Activated CD4-positive, alpha-beta T cell treated with anti-CD3 and anti-CD28 coated beads for 36 hours (primary cell): Measurements from ENCODE around the gene NR2E1. TPM values are rescaled to one million over a fixed set of nuclear protein-coding genes. Genes with fewer than 3 reads are reported as not detected.

Experiments used
- ATAC-seq: fragments of 200-7000 bp; cut with Tn5 transposase; one replicate; pipeline ENCODE4 v1.10.0; 2021; ENCODE audit warnings: mild to moderate bottlenecking, moderate library complexity
- CTCF ChIA-PET: fragments of 350-600 bp; sonication (Branson Sonifier 250); formaldehyde crosslinking; loops from one replicate; lab custom pipeline; 2021; ENCODE audit warnings: antibody characterized with exemption; lab: Charles Lee
- POLR2A ChIA-PET: fragments of 350-600 bp; sonication (Branson Sonifier 250); formaldehyde crosslinking; loops from one replicate; lab custom pipeline; 2021; ENCODE audit warnings: antibody characterized with exemption, inconsistent platforms; lab: Charles Lee
- DNase-seq: peaks from one replicate; pipeline ENCODE4 v3.0.0-alpha.2; 2020
- H3K27ac Mint-ChIP-seq: one replicate; pipeline ENCODE4 v1.8.0; 2021; ENCODE audit warnings: mixed read lengths
- H3K27me3 Mint-ChIP-seq: one replicate; pipeline ENCODE4 v1.8.0; 2021; ENCODE audit warnings: mixed read lengths
- H3K36me3 Mint-ChIP-seq: one replicate; pipeline ENCODE4 v1.8.0; 2021; ENCODE audit warnings: low read depth, mixed read lengths
- H3K4me1 Mint-ChIP-seq: one replicate; pipeline ENCODE4 v1.8.0; 2021; ENCODE audit warnings: mixed read lengths
- H3K4me3 Mint-ChIP-seq: one replicate; pipeline ENCODE4 v1.8.0; 2021; ENCODE audit warnings: mild to moderate bottlenecking, moderate library complexity, mixed read lengths
- H3K9me3 Mint-ChIP-seq: one replicate; pipeline ENCODE4 v1.8.0; 2021; ENCODE audit warnings: low read depth, mixed read lengths
- intact Hi-C, 2 experiments: fragments of 100-400 bp; cut with DNase I in 1 of 2; cut with micrococcal nuclease in 1 of 2; formaldehyde crosslinking; loops; one replicate each; pipeline versions ENCODE4 v1.14.2 to v1.15.1; 2022 to 2024; cut with DNase I, micrococcal nuclease
- total RNA-seq, 2 experiments: library from RNA; stranded (reverse); gene quantifications; one replicate each; pipeline ENCODE4 v1.2.3, GENCODE V29; 2021

The NR2E1 gene
- total RNA-seq, 2 experiments from 2014 or later, result not detected

DNA sequence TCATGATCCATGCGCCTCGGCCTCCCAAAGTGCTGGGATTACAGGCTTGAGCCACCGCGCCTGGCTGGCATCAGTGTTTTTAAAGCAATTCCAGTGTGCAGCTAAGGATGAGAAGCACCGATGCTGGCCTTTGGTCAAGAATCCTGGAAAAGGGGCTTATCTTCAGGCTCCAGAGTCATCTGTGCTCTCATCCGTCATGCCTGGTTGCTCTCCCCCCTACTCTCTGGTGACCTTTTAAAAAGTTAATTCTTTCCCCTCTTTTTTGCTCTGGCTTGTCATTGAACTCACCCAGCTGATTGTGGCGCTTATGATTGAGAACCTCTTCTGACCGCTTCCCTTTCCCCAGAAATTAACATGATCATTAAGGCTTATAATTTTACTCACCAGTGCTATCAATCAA is 28.7 kb downstream of the NR2E1 start:
- ATAC-seq (no peak), DNase-seq (no peak)
- no peak overlapping the region for H3K27ac Mint-ChIP-seq
- H3K36me3 Mint-ChIP-seq, result no peaks in the 10 kb centered on the region
- H3K27me3 Mint-ChIP-seq, result peaks cover 17% of the 10 kb centered on the region
- H3K4me3 Mint-ChIP-seq, result no peak overlapping the region
- H3K4me1 Mint-ChIP-seq, result no peaks in the 10 kb centered on the region
- ChIA-PET CTCF (no interaction called here), POLR2A (no interaction called here)
- intact Hi-C loops, result no loop called here
- H3K9me3 Mint-ChIP-seq, result no peaks in the 10 kb centered on the region

DNA sequence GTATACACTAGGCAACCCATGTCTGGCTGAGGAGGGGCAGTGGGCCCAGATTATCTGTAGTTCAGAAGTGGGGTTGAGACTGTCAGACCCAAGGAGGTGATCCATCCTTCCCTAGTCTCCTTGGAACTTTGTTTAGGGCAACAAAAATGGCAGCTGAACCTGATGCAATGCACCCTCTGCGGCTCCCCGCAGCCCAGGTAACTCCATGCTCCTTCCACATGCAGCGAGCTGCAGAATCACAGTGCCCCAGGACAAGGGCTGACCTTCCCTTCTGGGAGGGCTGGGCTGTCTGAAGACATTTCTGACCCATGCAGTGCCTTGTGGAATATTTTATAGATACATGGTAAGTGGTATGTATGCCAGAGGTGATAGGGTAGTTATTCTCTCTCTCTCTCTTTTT is 29.4 kb downstream of the NR2E1 start:
- DNase-seq, result no peak
- ATAC-seq, result no peak
- no peak overlapping the region for H3K4me3 Mint-ChIP-seq
- H3K4me1 Mint-ChIP-seq, result no peaks in the 10 kb centered on the region
- ChIA-PET CTCF (no interaction called here), POLR2A (no interaction called here)
- H3K27me3 Mint-ChIP-seq, result peaks cover 14% of the 10 kb centered on the region
- no peak overlapping the region for H3K27ac Mint-ChIP-seq
- intact Hi-C loops, result no loop called here
- H3K36me3 Mint-ChIP-seq, result no peaks in the 10 kb centered on the region
- H3K9me3 Mint-ChIP-seq, result no peaks in the 10 kb centered on the region

DNA sequence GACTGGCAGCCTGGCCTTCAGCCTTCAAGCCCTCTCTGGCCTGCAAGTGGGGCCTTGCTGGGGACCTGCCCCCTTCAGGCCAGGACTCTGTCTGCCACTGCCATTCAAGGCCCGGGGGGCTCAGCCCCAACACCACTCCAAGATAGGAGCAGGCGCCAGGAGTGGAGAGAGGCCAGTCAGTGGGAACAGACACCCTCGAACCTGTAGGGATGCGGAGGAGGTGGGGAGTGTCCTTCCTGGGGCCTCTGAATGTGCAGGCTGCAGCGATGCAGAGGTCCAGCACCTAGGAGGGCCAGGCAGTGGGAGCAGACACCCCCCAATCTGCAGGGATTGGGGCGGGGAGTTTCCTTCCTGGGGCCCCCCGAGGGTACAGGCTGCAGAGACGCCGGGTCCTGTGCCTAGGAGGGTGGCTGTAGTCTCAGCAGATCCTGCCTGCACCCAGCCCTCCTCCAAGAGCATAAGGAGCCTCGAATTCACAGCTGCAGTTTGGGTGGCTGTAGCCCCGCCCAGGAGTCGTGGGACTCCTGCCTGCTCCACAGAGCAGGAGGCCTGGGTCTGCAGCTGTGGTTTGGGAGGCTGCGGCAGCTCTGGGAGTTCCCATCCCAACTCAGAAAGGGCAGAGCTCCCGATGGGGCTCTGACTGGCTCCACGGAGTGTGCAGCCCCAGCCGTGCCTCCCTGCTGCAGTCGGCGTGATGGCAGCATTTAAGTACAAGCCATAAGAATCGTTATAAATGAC is 33.1 kb downstream of the NR2E1 start:
- Mint-ChIP-seq H3K4me3 (no peak overlapping the region), H3K9me3 (no peaks in the 10 kb centered on the region), H3K4me1 (no peaks in the 10 kb centered on the region), H3K27ac (no peak overlapping the region), H3K36me3 (peaks cover 2% of the 10 kb centered on the region), H3K27me3 (peaks cover 6% of the 10 kb centered on the region)
- no peak for ATAC-seq
- intact Hi-C loops, result no loop called here
- ChIA-PET CTCF (no interaction called here), POLR2A (no interaction called here)
- no peak for DNase-seq

DNA sequence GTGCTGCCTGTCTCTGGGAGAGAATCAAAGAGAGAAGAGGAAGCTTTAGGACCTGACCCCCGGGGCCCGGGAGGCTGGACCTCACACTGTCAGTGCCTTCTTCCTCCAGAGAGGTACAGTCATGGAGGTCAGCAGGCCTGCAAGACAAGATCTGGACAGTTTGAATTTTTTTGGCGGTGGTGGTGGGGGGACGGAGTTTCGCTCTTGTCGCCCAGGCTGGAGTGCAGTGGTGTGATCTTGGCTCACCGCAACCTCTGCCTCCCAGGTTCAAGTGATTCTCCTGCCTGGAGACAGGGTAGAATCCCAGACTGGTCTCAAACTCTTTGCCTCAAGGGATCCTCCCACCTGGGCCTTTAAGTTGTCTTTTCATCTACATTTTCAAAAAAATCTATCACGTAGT is 34.4 kb downstream of the NR2E1 start:
- DNase-seq, result no peak
- Mint-ChIP-seq H3K27me3 (no peaks in the 10 kb centered on the region), H3K4me1 (no peaks in the 10 kb centered on the region), H3K4me3 (no peak overlapping the region), H3K27ac (no peak overlapping the region), H3K9me3 (no peaks in the 10 kb centered on the region), H3K36me3 (peaks cover 7% of the 10 kb centered on the region)
- ChIA-PET POLR2A (no interaction called here), CTCF (no interaction called here)
- intact Hi-C loops, result no loop called here
- no peak for ATAC-seq

- intact Hi-C loops, result no loop called here
- H3K27ac Mint-ChIP-seq, result no peak overlapping the region
- H3K9me3 Mint-ChIP-seq, result no peaks in the 10 kb centered on the region
- ChIA-PET CTCF (interaction anchor here (0.6 to 0.7 kb wide), 2 partner anchors 48 to 1123 kb away, joined by 4 read pairs; no protein-coding TSS in a partner anchor), POLR2A (no interaction called here)
- no peaks in the 10 kb centered on the region for H3K4me1 Mint-ChIP-seq
- DNase-seq (no peak), ATAC-seq (no peak)
- H3K36me3 Mint-ChIP-seq, result peaks cover 9% of the 10 kb centered on the region
- no peaks in the 10 kb centered on the region for H3K27me3 Mint-ChIP-seq
- no peak overlapping the region for H3K4me3 Mint-ChIP-seq
Measured at GRCh38 chr6:108200631-108201030, 34.8 kb downstream of the NR2E1 start.

DNA sequence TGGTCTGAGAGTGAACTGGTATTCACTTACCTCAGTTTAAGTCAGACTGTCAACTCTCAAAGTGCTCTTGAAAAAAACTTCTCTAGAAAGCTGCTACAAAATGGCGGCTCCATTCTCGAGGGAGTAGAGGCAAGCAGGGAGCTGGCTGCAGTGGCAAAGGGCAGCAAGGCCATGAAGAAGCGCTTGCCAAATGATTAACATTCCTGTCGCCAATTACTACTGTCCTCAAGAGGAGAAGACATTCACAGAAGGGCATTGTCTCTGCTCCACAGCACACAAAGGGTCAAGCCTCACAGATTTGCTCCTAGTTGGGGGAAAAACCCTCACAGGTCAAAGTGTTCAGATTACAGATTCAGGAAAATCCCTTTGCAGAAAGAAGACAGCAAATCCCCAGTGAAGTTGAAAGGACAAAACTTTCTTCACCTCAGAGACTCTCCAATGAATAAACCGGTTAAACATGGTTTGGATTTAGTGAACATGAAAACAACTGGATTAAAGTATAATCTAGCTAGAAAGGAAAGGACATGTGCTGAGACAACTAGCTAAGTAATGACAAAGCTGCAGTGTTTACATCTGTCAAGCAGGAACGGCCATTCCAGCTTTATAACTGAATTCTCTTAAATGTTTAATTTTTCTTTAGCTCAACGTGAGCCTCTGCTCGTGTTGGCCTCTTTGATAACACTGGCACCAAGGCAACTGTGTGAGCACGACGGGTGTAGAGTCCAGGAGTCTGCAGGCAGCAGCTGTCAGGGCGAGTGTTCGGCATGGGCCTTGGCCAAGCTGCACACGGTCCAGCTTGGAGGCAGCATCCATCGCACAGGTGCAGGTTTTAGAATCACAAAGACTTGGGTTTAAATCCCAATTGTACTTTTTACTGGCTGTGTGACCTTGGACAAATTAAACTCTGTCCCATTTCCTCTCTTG is 37.6 kb downstream of the NR2E1 start:
- H3K4me1 Mint-ChIP-seq, result no peaks in the 10 kb centered on the region
- CTCF ChIA-PET, result no interaction called here
- intact Hi-C loops, result no loop called here
- POLR2A ChIA-PET, result no interaction called here
- H3K9me3 Mint-ChIP-seq, result no peaks in the 10 kb centered on the region
- DNase-seq, result no peak
- peaks cover 17% of the 10 kb centered on the region for H3K36me3 Mint-ChIP-seq
- no peak overlapping the region for H3K4me3 Mint-ChIP-seq
- H3K27ac Mint-ChIP-seq, result no peak overlapping the region
- no peak for ATAC-seq
- H3K27me3 Mint-ChIP-seq, result no peaks in the 10 kb centered on the region

GRCh38 chr6:108207013-108207412 is 41.2 kb downstream of the NR2E1 start:
- no peak for ATAC-seq
- Mint-ChIP-seq H3K27ac (no peak overlapping the region), H3K4me1 (peaks cover 2% of the 10 kb centered on the region), H3K4me3 (no peak overlapping the region), H3K27me3 (no peaks in the 10 kb centered on the region), H3K36me3 (peaks cover 30% of the 10 kb centered on the region), H3K9me3 (no peaks in the 10 kb centered on the region)
- intact Hi-C loops, result no loop called here
- POLR2A ChIA-PET, result interaction anchor here (0.5 kb wide), 2 partner anchors 35 to 84 kb away, joined by 3 to 4 read pairs; no protein-coding TSS in a partner anchor
- no peak for DNase-seq
- CTCF ChIA-PET, result no interaction called here

- H3K27ac Mint-ChIP-seq, result no peak overlapping the region
- no peaks in the 10 kb centered on the region for H3K9me3 Mint-ChIP-seq
- no peak overlapping the region for H3K4me3 Mint-ChIP-seq
- ChIA-PET POLR2A (no interaction called here), CTCF (no interaction called here)
- no peak for DNase-seq
- intact Hi-C loops, result no loop called here
- ATAC-seq, result no peak
- H3K36me3 Mint-ChIP-seq, result peaks cover 31% of the 10 kb centered on the region
- no peaks in the 10 kb centered on the region for H3K27me3 Mint-ChIP-seq
- H3K4me1 Mint-ChIP-seq, result peaks cover 2% of the 10 kb centered on the region
Measured at GRCh38 chr6:108209738-108210137, 43.9 kb downstream of the NR2E1 start.

DNA sequence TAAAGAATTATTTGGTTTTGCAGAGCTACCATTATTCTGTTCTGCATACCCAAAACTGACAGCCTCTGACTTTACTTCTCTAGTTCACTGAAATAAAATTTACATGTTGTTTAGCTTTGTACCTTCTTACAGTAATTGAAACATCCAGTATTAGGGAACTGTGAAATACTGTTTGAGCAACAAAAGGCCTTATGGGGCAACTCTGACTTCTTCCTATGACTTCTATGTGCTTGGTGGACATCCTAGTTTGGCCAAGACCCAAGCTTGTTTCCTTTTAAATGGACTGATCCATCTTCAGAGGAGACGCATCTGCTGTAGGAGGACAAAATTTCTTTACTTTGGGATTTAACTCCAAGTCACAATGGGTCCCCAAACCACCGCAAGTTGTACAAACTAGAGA is 44.7 kb downstream of the NR2E1 start:
- H3K4me3 Mint-ChIP-seq, result no peak overlapping the region
- no peak for DNase-seq

GRCh38 chr6:108211671-108212070 is 45.8 kb downstream of the NR2E1 start:
- Mint-ChIP-seq H3K27me3 (no peaks in the 10 kb centered on the region), H3K27ac (no peak overlapping the region), H3K4me3 (no peak overlapping the region), H3K36me3 (peaks cover 27% of the 10 kb centered on the region), H3K9me3 (no peaks in the 10 kb centered on the region), H3K4me1 (peaks cover 2% of the 10 kb centered on the region)
- ChIA-PET POLR2A (interaction anchor here (0.6 to 0.7 kb wide), 2 partner anchors 134 to 201 kb away, joined by 3 to 7 read pairs; no protein-coding TSS in a partner anchor), CTCF (interaction anchor here (0.6 to 1.0 kb wide), 3 partner anchors 106 to 376 kb away, joined by 3 to 6 read pairs (median 3); no protein-coding TSS in a partner anchor)
- ATAC-seq (no peak), DNase-seq (no peak)
- intact Hi-C loops, result no loop called here

More for the DNA sequence above, 44.7 kb downstream of the NR2E1 start:
- intact Hi-C loops, result no loop called here
- ChIA-PET CTCF (interaction anchor here (1.1 kb wide), 1 partner anchor 282 kb away, joined by 3 read pairs; no protein-coding TSS in a partner anchor), POLR2A (no interaction called here)
- Mint-ChIP-seq H3K36me3 (peaks cover 29% of the 10 kb centered on the region), H3K27me3 (no peaks in the 10 kb centered on the region), H3K9me3 (no peaks in the 10 kb centered on the region), H3K27ac (no peak overlapping the region), H3K4me1 (peaks cover 2% of the 10 kb centered on the region)
- no peak for ATAC-seq

GRCh38 chr6:108222064-108222463 is 56.2 kb downstream of the NR2E1 start:
- ATAC-seq (peak; percentile 76), DNase-seq (peak; percentile 15)
- ChIA-PET POLR2A (interaction anchor here (0.7 kb wide), 1 partner anchor 50 kb away, joined by 7 read pairs; no protein-coding TSS in a partner anchor), CTCF (no interaction called here)
- no peaks in the 10 kb centered on the region for H3K27me3 Mint-ChIP-seq
- no peaks in the 10 kb centered on the region for H3K9me3 Mint-ChIP-seq
- intact Hi-C loops, result no loop called here
- peaks cover 10% of the 10 kb centered on the region for H3K4me1 Mint-ChIP-seq
- H3K27ac Mint-ChIP-seq, result no peak overlapping the region
- no peak overlapping the region for H3K4me3 Mint-ChIP-seq
- H3K36me3 Mint-ChIP-seq, result peaks cover 30% of the 10 kb centered on the region
